Activated CD8-positive, alpha-beta T cell treated with anti-CD3 and anti-CD28 coated beads for 36 hours (primary cell): Measurements from ENCODE around the gene RNF112. TPM values are rescaled to one million over a fixed set of nuclear protein-coding genes. Genes with fewer than 3 reads are reported as not detected.

Source experiments
- ATAC-seq: fragments of 200-7000 bp; cut with Tn5 transposase; one replicate; pipeline ENCODE4 v1.10.0; 2021; ENCODE audit warnings: mild to moderate bottlenecking, moderate library complexity
- CTCF ChIA-PET: fragments of 350-600 bp; sonication (Branson Sonifier 250); formaldehyde crosslinking; loops from one replicate; lab custom pipeline; 2021; ENCODE audit warnings: antibody characterized with exemption; lab: Charles Lee
- POLR2A ChIA-PET: fragments of 350-600 bp; sonication (Branson Sonifier 250); formaldehyde crosslinking; loops from one replicate; lab custom pipeline; 2021; ENCODE audit warnings: antibody characterized with exemption; lab: Charles Lee
- DNase-seq: peaks from one replicate; pipeline ENCODE4 v3.0.0-alpha.2; 2020
- H3K27ac Mint-ChIP-seq: one replicate; pipeline ENCODE4 v1.8.0; 2021; ENCODE audit warnings: mild to moderate bottlenecking, mixed read lengths
- H3K27me3 Mint-ChIP-seq: one replicate; pipeline ENCODE4 v1.8.0; 2021; ENCODE audit warnings: mixed read lengths
- H3K36me3 Mint-ChIP-seq: one replicate; pipeline ENCODE4 v1.8.0; 2021; ENCODE audit warnings: low read depth, mixed read lengths
- H3K4me1 Mint-ChIP-seq: one replicate; pipeline ENCODE4 v1.8.0; 2021; ENCODE audit warnings: low read depth, mixed read lengths
- H3K4me3 Mint-ChIP-seq: one replicate; pipeline ENCODE4 v1.8.0; 2021; ENCODE audit warnings: mild to moderate bottlenecking, moderate library complexity, mixed read lengths
- H3K9me3 Mint-ChIP-seq: one replicate; pipeline ENCODE4 v1.8.0; 2021; ENCODE audit warnings: mixed read lengths
- intact Hi-C: fragments of 100-400 bp; cut with micrococcal nuclease; formaldehyde crosslinking; loops from one replicate; pipeline ENCODE4 v1.10.0; 2022
- total RNA-seq, 2 experiments: library from RNA; stranded (reverse); gene quantifications; one replicate each; pipeline ENCODE4 v1.2.3, GENCODE V29; 2021
- TF ChIP-seq, protein P1 (sequence below): fragments of 200-600 bp; IDR thresholded peaks from one replicate; pipeline ENCODE4 v1.8.0; 2022; ENCODE audit warnings: antibody characterized with exemption, mild to moderate bottlenecking

Gene RNF112
- total RNA-seq, 2 experiments from 2014 or later = 0.34 to 0.63 TPM

DNA sequence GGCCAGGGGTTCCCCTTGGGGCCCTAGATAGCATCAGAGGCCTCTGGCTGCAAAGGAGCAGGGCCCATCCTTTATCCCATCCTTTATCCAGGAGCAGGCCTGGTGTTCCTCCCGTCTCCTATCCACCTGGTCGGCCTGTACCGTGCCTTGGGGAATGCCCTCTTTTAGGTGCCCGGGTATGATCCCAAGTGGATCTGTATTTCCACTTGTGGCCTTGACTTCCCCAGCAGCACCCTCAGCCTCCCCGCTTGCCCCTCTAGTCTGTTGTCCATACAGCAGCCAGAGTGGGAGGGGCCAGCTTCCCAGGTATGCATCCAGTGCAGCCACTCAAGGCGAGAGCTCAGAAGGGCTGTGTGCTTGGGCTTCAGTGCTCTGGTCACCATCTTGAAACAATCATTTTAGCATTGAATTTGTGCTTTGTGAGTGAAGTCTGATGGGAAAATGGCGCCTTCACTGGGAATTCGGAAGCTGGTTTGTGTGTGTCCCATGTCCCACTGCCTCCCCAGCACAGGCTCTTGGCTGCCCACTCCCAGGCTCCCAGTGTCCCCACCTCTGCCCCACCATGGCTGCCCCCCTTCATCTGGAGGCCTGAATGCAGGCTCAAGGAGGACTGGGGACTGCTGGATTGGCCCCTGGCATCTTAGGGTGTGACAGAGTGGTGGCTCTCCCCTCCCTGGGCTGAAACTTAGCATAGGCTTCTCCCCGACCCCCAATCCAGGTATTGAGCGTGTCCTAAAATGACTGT, 3.3 kb upstream of the RNF112 start:
- ATAC-seq = no peak
- H3K27me3 Mint-ChIP-seq = no peaks in the 10 kb centered on the region
- H3K9me3 Mint-ChIP-seq = no peaks in the 10 kb centered on the region
- H3K27ac Mint-ChIP-seq = no peak overlapping the region
- DNase-seq = no peak
- TF ChIP-seq, protein P1, sequence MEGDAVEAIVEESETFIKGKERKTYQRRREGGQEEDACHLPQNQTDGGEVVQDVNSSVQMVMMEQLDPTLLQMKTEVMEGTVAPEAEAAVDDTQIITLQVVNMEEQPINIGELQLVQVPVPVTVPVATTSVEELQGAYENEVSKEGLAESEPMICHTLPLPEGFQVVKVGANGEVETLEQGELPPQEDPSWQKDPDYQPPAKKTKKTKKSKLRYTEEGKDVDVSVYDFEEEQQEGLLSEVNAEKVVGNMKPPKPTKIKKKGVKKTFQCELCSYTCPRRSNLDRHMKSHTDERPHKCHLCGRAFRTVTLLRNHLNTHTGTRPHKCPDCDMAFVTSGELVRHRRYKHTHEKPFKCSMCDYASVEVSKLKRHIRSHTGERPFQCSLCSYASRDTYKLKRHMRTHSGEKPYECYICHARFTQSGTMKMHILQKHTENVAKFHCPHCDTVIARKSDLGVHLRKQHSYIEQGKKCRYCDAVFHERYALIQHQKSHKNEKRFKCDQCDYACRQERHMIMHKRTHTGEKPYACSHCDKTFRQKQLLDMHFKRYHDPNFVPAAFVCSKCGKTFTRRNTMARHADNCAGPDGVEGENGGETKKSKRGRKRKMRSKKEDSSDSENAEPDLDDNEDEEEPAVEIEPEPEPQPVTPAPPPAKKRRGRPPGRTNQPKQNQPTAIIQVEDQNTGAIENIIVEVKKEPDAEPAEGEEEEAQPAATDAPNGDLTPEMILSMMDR = no peak
- H3K4me3 Mint-ChIP-seq = no peak overlapping the region
- ChIA-PET CTCF (interaction anchor here (1.5 kb wide), 1 partner anchor 45 kb away, joined by 4 read pairs; the partner anchor contains the start of gene B9D1), POLR2A (interaction anchor here (0.9 kb wide), 1 partner anchor 42 kb away, joined by 4 read pairs; no protein-coding TSS in a partner anchor)
- H3K4me1 Mint-ChIP-seq = no peaks in the 10 kb centered on the region
- H3K36me3 Mint-ChIP-seq = no peaks in the 10 kb centered on the region
- intact Hi-C loops = no loop called here

DNA sequence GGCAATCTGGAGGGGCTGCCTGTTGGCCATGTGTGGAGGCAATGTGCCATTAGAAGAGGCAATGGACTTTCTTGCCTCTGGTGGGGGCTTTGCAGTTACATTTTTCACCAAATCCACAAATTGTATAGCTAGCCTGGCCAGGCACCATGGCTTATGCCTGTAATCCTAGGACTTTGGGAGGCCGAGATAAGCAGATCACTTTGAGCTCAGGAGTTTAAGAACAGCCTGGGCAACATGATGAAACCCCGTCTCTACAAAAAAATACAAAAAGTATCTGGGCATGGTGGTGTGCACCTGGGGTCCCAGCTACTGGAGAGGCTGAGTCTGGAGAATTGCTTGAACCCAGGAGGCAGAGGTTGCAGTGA, 2.7 kb upstream of the RNF112 start:
- intact Hi-C loops = no loop called here
- ChIA-PET POLR2A (interaction anchor here (0.9 kb wide), 1 partner anchor 43 kb away, joined by 4 read pairs; no protein-coding TSS in a partner anchor), CTCF (interaction anchor here (1.5 kb wide), 1 partner anchor 45 kb away, joined by 4 read pairs; the partner anchor contains the start of gene B9D1)
- no peak overlapping the region for H3K27ac Mint-ChIP-seq
- no peaks in the 10 kb centered on the region for H3K9me3 Mint-ChIP-seq
- no peak overlapping the region for H3K4me3 Mint-ChIP-seq
- DNase-seq (no peak), ATAC-seq (no peak)
- H3K27me3 Mint-ChIP-seq = no peaks in the 10 kb centered on the region
- no peaks in the 10 kb centered on the region for H3K4me1 Mint-ChIP-seq
- TF ChIP-seq, protein P1 = no peak
- H3K36me3 Mint-ChIP-seq = no peaks in the 10 kb centered on the region

DNA sequence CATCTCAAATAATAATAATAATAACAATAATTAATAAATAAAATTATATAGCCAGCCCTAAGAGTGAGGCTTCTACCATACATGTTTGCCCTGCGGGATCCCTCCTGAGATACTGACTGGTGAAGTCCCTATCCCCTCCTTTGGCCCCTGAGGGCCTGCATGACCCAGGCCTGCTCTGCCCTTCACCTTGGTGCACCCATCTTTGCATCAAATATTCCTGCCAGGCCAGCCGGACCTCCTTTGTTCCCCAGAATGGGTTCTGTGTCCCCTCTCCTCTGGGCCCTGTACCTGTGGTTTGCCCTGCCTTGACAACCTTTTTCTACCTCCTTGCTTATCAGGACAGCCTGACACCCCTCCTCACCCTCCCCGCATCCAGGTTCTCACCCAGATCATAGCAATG, 2.0 kb upstream of the RNF112 start:
- ChIA-PET POLR2A (no interaction called here), CTCF (no interaction called here)
- Mint-ChIP-seq H3K27ac (no peak overlapping the region), H3K9me3 (no peaks in the 10 kb centered on the region), H3K27me3 (no peaks in the 10 kb centered on the region), H3K4me1 (no peaks in the 10 kb centered on the region), H3K4me3 (no peak overlapping the region), H3K36me3 (no peaks in the 10 kb centered on the region)
- intact Hi-C loops = no loop called here
- TF ChIP-seq, protein P1 = no peak
- DNase-seq = no peak
- no peak for ATAC-seq

DNA sequence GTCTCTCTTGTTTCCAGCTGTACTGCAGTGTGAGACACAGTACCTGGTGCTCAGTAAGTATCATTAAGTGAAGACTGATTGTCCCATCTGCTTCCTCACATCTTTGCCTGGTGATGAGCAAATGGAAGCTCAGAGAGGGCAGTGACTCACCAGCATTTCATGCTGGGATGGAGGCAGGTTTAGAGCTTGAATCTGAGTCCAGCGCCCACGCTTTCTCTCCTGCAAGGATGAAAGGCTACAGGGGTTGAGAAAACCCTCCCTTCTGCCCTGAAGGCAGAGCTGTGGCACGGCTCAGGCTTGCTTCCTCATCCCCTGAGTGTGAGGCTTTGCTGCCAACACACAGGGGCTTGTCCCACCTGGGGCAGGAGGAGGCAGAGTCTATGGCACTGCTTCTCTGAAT, 1.5 kb upstream of the RNF112 start:
- ChIA-PET CTCF (no interaction called here), POLR2A (no interaction called here)
- intact Hi-C loops = no loop called here
- no peaks in the 10 kb centered on the region for H3K27me3 Mint-ChIP-seq
- H3K27ac Mint-ChIP-seq = no peak overlapping the region
- H3K9me3 Mint-ChIP-seq = no peaks in the 10 kb centered on the region
- TF ChIP-seq, protein P1 = no peak
- DNase-seq = no peak
- no peak overlapping the region for H3K4me3 Mint-ChIP-seq
- peak; percentile 17 for ATAC-seq
- no peaks in the 10 kb centered on the region for H3K36me3 Mint-ChIP-seq
- H3K4me1 Mint-ChIP-seq = no peaks in the 10 kb centered on the region

DNA sequence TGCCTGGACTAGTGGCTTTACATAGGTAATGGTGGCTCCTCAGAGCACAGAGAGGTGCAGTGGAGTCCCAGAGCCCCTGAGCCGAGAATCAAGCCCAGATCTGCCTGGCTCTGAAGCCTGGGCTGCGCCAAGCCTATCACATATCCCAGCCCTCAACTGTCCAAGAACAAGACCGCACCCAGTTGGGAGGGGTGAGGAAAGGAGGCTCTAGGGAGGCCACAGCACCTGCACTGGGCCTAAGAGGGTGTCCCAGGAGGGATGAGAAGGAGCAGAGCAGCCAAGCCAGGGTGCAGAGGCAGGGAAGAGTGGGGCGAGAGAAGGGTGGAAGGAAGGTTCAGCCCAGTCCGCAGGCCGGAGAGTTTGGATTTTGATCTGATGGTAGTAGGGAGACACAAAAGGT, 941 bp upstream of the RNF112 start:
- no peak for ATAC-seq
- H3K9me3 Mint-ChIP-seq = no peaks in the 10 kb centered on the region
- CTCF ChIA-PET = no interaction called here
- POLR2A ChIA-PET = no interaction called here
- H3K4me1 Mint-ChIP-seq = no peaks in the 10 kb centered on the region
- H3K27ac Mint-ChIP-seq = no peak overlapping the region
- TF ChIP-seq, protein P1 = no peak
- DNase-seq = no peak
- H3K4me3 Mint-ChIP-seq = no peak overlapping the region
- intact Hi-C loops = no loop called here
- H3K36me3 Mint-ChIP-seq = no peaks in the 10 kb centered on the region
- H3K27me3 Mint-ChIP-seq = no peaks in the 10 kb centered on the region
